HG02884 (cell line): ENCODE data around the gene TBXAS1.
"Not testable (repeated sequence)": the region's sequence is repeated elsewhere in the genome, so short reads cannot be mapped to it uniquely, and the experiment has no call there.

Experiments used
- ATAC-seq: cut with Tn5 transposase; IDR thresholded peaks from one replicate; pipeline ENCODE4 v1.9.1; 2021; ENCODE audit warnings: mild to moderate bottlenecking, moderate library complexity; ENCODE audit not compliant: unreplicated experiment

The TBXAS1 gene

DNA sequence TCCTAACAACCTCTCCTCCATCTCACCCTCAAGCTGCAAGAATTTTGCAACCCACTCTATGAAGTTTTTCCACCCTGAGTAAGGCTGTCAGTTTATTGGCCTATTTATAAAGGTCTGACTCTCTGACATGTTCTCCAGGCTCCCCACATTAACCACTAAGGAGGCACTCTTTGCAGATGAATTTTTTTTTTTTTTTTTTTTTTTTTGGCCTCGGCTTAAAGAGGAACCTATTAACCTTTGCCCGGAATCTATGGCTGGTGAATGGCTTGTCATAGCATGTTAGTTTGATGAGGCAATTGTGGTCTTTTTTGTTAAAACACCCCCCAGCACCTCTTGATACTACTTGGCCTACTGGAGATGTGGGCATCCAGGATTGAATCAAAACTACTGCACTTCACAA lies 57.1 kb downstream of the TBXAS1 start:
- ATAC-seq = no peak

DNA sequence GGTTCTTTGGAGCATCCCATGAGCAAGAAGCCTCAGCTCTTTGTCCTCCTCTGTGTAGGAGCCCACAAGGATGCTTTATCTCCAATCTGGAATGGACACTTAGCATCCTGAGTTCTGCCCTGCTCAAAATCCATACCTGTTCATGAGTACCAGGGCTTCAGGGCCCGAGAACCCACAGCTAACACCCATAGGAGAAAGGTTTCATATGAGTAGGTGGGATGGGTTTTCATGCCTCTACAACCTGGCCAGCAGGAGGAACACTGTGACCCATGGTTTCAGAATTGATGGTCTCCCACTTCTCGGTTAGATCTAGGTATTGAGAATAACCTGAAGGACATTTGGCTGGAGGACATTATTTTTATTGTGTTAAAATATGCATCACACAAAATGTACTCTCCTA lies 57.8 kb downstream of the TBXAS1 start:
- ATAC-seq = no peak

DNA sequence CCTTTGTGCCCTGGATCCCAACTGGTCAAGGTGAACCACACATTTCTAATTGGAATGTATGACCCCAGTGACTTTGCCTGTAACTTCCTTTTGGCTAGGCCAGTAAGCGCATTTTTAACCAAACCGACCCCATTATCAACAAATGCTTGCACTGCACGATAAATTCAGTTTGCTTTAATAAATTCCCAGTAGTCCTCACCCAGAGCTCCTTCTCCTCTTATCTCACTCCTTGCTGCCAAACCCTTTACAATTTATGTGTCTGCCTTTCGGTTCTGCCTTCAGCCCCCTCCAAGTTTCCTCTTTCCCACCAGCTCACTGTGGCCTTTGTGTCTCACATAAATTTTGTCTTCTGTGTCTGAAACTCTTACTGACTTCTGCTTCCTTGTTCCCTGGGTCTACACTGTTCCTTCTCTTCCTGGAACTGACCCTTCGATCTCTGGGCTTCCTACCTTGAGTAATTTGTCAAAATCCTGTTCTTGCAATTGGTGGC lies 59.0 kb downstream of the TBXAS1 start:
- no peak for ATAC-seq

DNA sequence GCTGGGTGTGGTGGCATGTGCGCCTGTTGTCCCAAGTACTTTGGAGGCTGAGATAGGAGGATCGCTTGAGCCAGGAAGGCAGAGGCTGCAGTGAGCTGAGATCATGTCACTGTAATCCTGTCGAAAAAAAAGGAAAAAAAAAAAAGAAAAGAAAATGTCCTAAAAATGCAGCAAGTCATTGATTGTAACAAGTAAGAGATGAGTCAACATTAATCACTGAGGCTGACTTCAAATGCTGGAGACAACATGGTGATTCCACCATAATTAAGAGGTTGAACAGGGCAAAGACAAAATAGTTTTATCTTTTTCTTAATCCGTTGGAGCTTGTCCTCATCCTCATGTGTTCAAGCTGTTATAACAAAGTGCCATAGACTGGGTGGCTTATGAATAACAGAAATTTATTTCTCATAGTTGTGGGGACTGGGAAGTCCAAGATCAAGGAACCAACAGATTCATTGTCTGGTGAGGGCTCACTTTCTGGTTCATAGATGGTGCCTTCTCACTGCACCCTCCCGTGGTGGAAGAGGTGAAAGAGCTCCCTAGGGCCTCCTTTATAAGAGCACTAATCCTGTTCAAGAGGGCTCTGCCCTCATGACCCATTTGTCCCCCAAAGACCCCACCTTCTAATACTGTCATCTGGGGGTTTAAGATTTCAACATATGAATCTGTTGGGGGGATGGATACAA lies 60.3 kb downstream of the TBXAS1 start:
- no peak for ATAC-seq

DNA sequence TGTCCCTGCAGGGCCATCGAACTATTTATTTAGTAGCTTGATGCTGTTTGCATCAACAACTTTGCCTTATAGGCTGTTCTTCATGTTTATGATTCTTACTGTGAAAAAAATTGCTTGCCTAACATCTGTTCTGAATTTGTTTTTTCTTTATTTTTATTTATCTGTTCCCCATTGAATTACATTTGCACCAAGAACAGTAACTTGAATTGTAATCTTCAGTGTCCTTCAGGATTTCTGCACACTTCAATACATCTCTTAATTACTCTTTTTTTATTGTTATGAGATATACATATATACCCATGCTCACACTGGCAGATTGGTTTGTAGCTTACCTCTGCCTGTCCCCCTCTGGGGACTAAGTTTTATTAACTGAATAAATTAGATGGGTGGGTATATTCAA lies 64.4 kb downstream of the TBXAS1 start:
- no peak for ATAC-seq

DNA sequence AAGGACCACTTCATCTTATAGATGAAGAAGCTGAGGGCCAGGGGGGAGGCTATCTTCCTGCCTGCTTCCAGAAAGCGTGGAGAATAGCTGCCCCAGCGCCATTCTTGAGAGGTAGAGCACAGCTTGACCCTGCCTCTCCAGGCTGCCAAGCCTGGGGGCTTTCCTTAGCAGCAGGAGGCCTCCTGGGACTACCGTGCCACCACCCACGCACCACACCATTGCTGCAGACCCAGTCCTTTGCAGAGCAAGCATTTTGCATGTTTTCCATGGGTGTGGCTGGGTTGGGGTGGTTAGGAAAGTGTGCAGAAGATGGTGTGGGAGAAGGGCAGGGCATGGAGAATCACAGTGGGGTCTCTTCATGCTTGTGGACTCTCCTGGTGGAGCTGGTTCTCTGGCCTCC lies 64.9 kb downstream of the TBXAS1 start:
- ATAC-seq = peak; percentile 74

DNA sequence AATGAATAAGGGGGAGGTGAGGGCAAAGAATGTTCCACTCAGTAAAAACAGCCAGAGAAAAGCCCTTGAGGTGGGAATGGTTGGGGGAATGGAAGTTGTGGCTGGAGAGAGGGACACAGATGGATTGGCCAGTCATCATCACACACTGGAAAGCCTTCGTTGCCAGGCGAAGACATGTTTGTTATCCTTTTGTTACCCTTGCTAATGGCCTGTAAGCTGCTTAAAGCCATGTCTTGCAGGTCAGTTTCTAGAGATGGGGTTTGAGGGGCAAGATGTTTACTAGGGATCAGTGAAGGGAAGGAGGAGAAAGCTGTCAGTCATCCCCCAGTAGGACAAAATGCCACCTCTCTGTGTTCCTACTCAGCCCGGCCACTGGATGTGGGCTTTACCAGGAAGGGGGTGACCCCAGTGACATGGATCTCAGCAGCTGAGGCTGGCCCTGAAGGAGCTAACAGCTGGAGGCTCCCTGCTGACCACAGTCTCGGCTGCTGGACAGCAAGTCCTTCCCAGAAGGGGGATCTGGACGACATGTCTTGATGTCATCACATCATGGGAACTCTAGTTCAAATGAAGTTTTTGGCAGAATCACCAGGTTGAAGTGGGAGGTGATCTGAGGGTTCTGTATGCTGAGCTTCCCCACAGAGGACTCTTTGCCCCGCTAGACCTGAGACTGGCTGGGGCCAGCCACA lies 66.2 kb downstream of the TBXAS1 start:
- no peak for ATAC-seq

DNA sequence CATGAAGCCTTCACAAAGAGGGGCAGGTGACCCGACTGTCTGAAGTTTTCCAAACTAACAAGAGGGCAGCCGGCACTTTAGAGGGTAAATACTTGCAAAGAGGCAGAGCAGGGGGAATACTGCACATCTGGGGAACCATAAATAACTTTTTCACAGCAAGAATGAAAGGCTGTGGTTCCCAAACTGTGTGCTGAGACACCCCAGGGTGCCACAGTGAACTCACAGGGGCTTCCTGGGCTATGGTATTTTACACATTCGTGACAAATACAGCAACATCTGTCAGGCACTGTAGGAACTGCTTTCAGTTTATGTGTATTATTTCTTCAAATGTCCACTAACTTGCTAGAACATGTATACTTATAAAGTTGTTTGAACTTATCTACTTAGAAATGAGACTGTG lies 67.2 kb downstream of the TBXAS1 start:
- ATAC-seq = no peak

DNA sequence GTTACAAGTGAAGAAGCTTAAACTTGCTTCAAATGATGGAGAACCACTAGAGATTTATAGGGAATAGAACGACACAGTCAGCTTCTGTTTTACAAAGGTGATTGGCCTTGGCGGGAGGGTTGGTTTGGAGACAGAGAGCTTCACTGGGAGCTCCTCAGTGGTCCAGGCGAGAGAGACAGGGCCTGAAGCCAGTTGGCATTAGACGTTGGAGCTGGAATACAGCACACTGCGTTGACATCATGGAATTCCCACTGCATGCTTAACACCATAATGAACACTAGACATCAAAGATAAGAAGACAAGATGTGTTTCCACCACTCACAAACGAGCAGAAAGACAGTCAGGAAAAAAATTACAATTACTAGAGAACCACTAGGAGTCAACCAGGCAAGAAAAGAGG lies 67.8 kb downstream of the TBXAS1 start:
- ATAC-seq = no peak

DNA sequence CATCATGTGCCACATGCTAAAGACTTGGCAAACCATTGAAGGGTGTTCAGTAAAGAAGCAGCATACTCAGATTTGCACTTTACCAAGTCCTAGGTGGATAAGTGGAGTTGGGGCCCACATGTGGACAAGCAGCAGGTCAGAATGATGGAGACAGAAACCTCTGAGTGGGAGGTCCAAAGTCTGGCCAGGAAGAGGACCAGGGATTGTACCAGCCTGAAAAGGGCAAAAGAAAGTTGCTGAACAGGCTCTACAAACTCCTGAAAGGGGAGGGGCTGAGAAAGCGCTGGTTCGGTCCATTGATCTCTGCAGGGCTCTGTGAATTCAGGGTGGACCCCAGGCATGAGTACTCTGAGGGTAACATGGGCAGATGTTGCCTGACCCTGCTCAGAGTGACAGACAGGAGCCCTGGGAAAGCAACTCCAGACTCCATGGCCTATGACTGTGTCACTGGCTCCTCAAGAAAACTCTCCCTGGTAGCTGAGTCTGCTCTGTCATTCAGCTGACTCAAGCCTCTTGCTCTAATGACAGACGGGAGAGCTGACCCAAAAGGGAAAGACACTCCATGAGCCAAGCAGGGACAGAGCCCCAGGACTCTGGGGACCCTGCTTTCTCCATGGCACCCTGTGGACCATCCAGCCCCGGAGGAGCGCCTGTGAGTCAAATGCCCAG lies 68.5 kb downstream of the TBXAS1 start:
- no peak for ATAC-seq

DNA sequence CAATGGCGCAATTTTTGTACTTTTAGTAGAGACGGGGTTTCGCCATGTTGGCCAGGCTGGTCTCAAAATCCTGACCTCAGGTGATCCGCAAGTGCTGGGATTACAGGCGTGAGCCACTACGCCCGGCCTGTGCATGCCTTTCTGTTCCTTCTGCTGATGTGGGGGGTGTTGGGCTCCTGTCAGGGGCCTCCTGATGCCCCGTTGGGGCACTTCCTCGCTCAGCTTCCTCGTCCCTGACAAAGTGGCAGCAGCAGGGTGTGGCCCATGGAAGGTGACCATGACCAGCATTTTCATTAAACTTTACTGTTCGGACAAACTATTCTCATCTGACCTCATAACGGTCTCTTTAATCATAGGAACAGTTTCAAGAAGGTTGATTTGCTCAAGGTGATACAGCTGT lies 69.4 kb downstream of the TBXAS1 start:
- no peak for ATAC-seq

DNA sequence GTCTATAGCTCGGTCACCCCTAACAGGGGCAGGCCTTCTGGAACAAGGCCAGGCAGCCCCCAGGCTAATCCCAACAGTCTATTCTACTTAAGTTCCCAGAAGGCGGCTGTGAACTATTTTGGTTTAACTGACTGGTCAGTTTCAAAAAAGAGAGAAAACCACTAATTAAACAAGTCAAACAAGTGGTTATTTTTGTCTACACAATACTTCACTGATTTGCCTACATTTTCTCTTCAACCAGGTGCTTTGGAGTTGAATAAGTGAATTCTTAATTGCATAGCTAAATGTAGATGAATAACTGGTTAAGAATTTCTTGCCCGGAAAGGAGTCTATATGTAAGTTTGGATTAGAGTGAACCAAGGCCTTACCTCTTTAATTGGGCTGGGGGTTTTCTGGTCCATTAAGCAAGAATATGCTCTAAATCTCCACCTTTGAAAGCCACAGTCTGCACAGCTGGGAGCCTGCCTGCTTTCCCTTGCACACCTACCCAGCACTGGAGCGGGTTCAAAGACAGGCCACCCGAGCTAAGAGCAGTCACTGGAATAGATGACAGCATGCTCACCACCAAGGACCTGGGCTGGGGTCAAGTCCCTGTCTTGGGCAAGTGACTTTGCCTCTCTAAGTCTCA lies 70.4 kb downstream of the TBXAS1 start:
- ATAC-seq = no peak

DNA sequence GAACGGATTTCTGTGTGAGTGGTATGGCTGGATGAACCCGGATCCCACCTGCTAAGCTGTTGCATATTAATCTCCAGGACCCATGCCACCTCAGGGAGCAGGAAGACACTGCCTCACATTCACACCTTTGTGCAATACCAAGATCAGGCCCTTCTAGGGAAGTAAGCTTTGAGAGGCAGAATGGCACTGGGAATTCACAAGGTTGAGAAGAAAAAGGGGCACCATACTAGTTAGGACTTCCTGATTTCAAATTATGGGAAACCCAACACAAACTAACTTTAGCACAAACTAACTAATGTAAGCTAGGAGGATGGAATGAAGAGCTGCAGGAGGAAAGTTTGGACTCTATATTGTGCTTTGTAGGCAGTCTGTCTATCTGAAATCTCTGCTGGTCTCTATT lies 71.3 kb downstream of the TBXAS1 start:
- ATAC-seq = no peak

DNA sequence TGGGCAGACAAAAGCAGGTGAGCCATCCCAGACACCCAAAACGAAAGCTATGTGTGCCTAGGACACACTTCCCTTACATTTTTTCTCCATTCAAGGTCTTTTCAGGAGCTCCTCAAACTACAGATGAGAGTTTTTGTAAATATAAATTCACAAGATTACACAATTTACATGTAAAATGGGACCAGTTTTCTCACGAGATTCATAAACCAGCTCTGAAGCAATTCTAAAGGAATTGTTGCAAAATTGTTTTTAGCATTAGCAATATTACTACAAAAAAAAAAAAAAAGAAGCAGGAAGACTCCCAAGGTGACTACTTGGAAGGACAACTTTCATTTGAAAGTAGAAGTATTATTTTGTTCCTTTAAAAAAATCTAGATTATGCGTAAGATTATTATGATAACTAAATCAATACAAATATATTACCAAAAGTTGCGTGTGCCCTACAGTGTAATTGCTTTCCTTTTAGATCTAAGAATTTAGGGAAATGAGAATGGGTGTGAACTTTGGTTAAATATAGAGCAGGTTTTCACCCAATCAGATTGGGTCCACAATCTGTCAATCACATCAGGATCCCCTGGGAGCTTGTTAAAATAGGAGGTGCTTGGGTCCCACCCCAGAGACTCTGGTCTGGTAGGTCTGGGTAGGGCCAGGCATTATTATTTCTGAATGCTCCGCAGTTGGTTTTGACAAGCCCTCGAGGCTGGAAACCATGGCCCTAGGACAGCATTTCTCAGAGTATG lies 72.2 kb downstream of the TBXAS1 start:
- no peak for ATAC-seq

DNA sequence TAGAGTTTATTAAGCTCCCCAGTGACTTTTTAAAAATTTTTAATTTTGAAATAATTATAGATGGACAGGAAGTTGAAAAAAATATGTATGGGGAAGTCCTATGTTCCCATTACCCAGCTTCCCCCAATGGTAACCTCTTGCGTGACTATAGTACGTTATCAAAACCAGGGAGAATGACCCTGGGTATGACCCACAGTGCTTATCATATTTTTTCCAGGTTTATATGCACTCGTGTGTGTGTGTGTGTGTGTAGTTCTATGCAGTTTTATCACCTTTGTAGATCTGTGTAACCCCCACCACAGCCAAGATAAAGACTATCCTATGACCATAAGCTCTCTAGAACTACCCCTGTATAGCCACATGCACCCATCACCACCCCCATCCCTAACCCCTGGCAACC lies 72.8 kb downstream of the TBXAS1 start:
- ATAC-seq = no peak

DNA sequence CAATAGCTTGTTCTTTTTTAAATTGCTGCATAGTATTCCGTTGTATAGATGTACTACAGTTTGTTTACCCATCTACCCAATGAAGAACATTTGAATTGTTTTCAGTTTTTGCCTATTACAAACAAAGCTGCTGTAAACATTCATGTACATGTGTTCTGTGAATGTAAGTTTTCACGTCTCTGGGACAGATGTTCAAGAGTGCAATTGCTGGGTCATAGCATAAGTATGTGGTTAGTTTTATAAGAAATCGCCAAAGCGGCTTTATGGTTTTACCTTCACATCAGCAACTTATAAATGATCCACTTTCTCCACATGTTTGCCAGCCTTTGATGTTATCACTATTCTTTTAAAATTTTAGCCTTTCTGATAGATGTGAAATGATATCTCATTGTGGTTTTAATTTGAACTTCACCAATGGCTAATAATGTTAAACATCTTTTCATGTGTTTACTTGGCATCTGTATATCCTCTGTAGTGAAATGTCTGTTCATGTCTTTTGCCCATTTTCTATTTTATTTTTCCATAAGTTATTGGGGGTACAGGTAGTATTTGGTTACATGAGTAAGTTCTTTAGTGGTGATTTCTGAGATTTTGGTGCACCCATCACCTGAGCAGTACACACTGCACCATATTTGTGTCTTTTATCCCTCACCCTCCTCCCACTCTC lies 73.5 kb downstream of the TBXAS1 start:
- no peak for ATAC-seq

DNA sequence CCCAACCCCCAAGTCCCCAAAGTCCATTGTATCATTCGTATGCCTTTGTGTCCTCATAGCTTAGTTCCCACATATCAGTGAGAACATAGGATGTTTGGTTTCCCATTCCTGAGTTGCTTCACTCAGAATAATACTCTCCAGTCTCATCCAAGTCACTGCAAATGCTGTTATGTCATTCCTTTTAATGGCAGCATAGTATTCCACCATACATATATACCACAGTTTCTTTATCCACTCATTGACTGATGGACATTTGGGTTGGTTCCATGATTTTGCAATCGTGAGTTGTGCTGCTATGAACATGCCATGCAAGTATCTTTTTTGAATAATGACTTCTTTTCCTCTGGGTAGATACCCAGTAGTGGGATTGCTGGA lies 74.0 kb downstream of the TBXAS1 start:
- not testable (repeated sequence) for ATAC-seq

DNA sequence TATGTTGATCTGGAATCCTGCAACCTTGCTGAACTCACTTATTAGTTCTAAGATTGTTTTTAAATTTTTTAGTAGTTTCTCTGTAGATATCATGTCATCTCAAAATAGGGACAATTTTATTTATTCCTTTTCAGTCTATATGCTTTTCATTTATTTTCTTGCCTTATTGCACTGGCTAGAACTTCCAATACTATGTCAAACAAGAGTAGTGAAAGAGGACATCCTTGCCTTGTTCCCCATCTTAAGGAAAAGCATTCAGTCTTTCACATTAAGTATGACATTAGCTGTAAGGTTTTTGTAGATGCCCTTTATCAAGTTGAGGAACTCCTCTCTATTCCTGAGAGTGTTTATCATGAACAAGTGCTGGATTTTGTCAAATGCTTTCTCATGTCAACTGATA lies 77.8 kb downstream of the TBXAS1 start:
- no peak for ATAC-seq

DNA sequence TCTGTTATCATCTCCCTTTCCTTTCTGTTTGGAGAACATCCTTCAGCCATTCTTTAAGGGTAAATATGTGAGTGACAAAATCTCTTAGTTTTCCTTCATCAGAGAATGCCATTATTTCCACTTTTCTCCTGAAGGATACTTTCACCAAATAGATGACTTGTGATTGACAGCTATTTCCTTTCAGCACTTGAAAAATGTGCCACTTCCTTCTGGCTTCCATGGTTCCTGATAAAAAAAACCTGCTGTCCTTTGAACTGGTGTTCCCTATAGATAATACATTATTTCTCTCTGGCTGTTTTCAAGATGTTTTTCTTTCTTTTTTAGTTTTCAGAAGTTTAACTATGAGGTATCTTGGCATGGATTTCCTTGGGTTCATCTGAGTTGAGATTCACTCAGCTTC lies 79.7 kb downstream of the TBXAS1 start:
- ATAC-seq = no peak

DNA sequence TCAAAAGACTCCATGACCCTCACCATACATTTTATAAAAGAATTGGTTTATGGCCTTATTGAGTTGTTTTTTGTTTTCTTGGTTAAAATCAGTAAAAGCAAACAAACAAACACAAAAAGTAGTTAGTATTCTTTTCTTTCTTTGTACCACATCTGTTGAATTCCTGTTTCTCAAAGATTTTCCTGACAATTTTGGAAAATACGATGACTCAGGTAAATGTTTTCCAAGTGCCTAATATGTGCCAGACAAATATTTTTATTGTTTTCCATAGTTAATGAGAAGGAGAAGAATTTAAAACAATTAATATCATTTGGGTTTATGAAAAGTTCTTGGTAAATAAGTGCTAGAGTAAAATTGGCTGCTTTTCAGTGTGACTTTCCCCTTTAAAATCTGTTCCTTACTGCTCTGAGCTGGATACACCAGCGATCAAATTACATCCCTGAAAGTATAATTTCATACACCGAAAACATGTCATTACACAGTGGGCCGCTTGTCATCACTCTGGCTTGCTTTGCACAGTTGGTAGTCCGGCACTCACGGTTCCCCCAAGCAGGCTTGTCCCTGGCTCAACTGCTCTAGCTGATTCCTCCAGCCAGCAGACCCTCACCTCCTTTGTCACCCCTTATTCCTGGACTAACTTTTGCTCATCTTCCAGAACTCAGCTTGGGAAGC lies 80.5 kb downstream of the TBXAS1 start:
- no peak for ATAC-seq
